ENCODE data around the gene SNRPF.

The SNRPF gene

GRCh38 chr12:95859344-95859816 lies 628 bp downstream of the SNRPF start:
- peak in 1 of 2 donors; percentile 4 for DNase-seq (ENCODE audit: low read depth in 1 of 2, low spot score in 1 of 2)

DNA sequence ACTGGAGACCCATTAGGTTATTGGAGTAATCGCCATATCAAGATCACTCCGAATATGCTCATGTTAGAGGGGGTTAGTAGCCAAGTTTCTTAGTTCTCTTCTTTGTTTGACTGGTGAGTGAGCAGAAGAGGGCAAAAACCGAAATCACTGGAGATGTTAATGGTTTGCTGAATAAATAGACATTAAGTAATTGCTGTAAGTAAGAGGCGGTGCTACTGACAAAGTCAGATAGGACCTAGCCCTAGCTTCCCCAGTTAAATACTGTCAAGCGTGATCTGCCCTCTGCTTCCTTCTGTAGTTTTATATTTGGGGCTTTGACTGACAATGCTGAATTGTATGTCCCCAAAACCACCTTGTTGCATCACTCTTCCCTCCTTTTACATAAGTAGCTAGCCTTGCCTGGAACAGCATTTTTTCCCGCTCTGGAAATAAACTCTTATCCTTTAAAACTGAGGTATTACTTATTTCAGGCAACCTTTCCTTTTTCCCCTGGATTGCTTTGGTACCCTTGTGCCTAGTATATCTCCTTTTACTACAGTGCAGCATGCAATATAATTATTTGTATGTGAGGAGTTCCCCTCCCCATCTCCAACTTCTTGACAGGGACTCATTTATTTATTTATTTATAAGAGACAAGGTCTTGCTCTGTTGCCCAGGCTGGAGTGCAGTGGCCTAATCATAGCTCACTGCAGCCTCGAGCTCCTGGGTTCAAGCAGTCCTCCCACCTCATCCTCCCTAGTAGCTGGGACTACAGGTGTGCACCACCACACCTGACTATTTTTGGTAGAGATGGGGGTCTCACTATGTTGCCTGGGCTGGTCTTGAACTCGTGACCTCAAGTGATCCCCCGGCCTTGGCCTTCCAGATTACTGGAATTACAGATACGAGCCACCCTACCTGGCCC lies 1.4 kb downstream of the SNRPF start:
- no peak for DNase-seq (ENCODE audit: low read depth in 1 of 2, low spot score in 1 of 2)

- no peak for DNase-seq (ENCODE audit: low read depth in 1 of 2, low spot score in 1 of 2)
Observed at GRCh38 chr12:95862038-95862437, 3.3 kb downstream of the SNRPF start.

DNA sequence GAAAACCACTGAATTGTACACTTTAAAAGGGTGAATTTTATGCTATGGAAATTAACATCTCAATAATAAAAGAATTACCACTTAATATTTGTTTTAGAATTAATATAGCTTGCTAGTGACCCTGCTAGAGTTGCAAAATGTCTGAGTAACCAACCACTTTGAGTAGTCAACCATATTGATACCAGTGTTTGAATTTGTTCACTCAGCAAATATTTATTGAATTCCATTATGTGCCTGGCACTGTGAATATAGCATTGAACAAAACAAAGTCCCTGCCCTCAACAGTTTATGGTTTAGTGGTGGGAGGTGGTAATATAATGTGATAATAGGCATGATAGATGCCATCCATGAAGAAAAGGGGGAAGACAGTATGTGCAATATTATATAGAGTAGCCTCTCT lies 4.6 kb downstream of the SNRPF start:
- DNase-seq (ENCODE audit: low read depth in 1 of 2, low spot score in 1 of 2) = no peak

- no peak for DNase-seq (ENCODE audit: low read depth in 1 of 2, low spot score in 1 of 2)
Observed at GRCh38 chr12:95870897-95871296, 12.1 kb downstream of the SNRPF start.

- DNase-seq (ENCODE audit: low read depth in 1 of 2, low spot score in 1 of 2) = no peak
Observed at GRCh38 chr12:95874452-95874851, 15.7 kb downstream of the SNRPF start.

DNA sequence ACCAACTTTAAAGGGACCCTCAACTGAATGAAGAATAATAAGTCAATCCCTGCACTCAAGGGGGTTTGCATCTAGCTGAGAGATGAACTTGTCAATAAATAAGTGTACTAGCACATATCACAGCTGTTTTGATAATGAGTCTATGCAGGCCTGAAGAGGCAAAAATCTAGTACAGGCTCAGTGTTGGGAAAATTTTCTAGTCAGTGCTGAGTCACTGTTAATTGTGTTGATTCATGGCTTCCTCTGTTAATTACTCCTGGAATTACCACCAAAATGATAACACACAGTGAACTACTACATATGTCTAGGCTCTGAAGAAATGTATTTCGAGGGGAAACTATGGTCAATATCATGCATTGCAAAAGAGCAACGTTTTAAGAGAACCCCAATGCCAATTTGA lies 18.9 kb downstream of the SNRPF start:
- no peak for DNase-seq (ENCODE audit: low read depth in 1 of 2, low spot score in 1 of 2)

- DNase-seq (ENCODE audit: low read depth in 1 of 2, low spot score in 1 of 2) = no peak
Observed at GRCh38 chr12:95880895-95881294, 22.1 kb downstream of the SNRPF start.

DNA sequence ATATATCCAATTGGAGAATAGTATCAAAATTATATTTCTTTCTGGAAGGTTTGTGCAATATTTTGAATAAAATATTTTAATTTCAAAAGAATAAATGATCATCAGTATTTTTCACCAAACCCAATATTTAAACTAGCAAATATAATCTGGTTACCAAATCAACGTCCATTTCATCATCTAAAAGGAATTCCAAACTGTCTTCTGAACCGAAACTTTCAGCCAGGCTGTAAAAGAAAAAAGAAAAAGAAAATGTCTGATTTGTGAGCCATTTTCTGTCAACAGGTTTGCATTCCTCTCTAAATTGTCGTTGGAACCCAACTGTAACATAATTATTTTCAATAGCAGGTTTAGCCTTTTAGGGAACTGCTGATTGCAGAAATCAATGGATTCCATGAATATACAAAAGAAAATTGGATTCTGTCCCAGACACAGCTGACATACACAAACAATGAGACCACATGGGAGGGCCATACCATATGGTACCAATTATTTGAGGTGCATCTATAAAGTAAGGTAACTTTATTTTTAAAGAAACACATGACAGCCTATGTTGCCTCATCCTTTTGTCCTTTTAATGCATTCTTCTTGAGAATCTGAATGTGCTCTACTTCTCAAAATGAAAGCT lies 22.7 kb downstream of the SNRPF start:
- no peak for DNase-seq (ENCODE audit: low read depth in 1 of 2, low spot score in 1 of 2)

DNA sequence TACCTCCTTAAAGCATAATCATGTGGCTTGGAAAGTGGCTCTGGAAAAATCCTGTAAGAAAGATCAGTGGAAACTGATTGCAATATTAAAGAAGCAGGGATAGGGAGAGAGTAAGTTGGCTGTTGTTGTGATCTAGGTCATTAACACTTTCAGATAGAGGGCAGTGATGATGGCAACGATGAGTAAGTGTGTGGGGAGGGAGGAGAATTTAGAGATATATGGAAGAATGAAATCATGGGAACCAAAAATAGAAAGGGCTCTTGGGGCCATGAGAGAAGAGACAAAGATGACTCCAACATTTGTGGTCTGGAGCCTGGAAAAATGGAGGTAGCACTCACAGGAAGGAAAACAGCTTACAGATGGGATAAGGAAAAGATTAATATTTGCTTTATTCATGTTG lies 23.3 kb downstream of the SNRPF start:
- DNase-seq (ENCODE audit: low read depth in 1 of 2, low spot score in 1 of 2) = no peak

DNA sequence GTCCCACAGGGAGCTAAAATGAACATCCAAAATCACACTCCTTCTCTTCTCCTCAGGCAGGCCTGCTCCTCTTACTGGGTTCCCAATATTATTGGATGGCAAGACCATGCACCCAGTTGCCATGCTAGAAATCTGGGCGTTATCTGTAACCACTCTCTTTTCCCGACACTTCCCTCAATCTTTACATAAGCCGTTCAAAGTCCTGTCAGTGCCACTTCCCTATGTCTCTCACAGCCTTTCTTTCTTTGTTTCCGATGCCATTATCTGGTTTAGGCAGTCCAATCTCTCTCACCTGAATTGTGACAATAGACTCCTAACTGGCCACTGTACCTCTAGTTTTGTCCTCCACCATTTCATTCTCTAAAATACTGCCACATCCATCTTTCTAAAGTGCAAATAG lies 24.1 kb downstream of the SNRPF start:
- no peak for DNase-seq (ENCODE audit: low read depth in 1 of 2, low spot score in 1 of 2)

- no peak for DNase-seq (ENCODE audit: low read depth in 1 of 2, low spot score in 1 of 2)
Observed at GRCh38 chr12:95884998-95885397, 26.2 kb downstream of the SNRPF start.

- DNase-seq (ENCODE audit: low read depth in 1 of 2, low spot score in 1 of 2) = no peak
Observed at GRCh38 chr12:95887311-95887710, 28.6 kb downstream of the SNRPF start.

DNA sequence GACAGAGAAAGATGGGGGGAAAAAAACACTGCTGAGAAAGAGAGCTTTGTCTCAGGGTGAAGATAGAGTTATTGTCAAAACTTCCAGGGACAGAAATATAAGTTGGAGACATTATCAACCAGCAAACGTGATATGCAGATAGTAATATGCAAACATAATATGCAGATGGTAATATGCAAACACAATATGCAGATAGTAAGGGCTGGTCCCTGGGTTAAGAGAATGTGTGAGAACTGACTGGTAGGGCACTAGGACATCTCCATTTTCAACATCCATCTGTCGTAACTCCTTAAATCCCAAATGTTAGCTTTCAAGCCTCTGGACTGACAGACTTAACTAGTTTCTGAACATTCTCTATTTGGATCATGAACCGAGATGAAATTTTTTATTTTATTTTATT lies 32.2 kb downstream of the SNRPF start:
- no peak for DNase-seq (ENCODE audit: low read depth in 1 of 2, low spot score in 1 of 2)

DNA sequence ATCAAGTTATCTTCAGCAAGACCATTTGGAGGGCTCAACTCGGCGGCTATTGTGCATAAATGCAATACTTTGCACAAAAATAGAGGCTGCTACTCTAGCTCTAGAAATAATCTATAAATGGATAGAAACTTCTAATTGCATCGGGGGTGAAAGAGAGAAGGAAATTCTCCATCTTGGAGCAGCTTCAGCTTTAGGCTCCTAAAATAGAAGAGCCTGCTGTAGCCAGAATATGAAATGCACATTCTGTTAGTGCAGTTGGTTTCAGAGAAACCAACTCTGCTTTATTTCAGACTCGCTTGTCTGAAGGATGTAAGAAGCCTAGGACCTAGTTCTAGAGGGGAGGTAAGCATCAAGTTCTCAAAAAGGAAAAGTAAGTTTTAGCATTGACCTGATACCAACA lies 38.1 kb downstream of the SNRPF start:
- DNase-seq (ENCODE audit: low read depth in 1 of 2, low spot score in 1 of 2) = no peak

- DNase-seq (ENCODE audit: low read depth in 1 of 2, low spot score in 1 of 2) = no peak
Observed at GRCh38 chr12:95898081-95898480, 39.3 kb downstream of the SNRPF start.

- no peak for DNase-seq (ENCODE audit: low read depth in 1 of 2, low spot score in 1 of 2)
Observed at GRCh38 chr12:95908573-95908972, 49.8 kb downstream of the SNRPF start.

- DNase-seq (ENCODE audit: low read depth in 1 of 2, low spot score in 1 of 2) = no peak
Observed at GRCh38 chr12:95909871-95910270, 51.1 kb downstream of the SNRPF start.

Measured in activated CD4-positive, alpha-beta T cell treated with anti-CD3 and anti-CD28 coated beads, Interleukin-2, amount 50 U/mL, for 24 hours (primary cell).